Stimulated activated CD8-positive, alpha-beta memory T cell treated with anti-CD3 and anti-CD28 coated beads, Interleukin-12 subunit alpha, Interleukin-12 subunit beta, amount 100 ng/mL, for 24 hours (primary cell): Measurements from ENCODE around the gene DNAJC15.

Experiments
- DNase-seq: peaks from one replicate; pipeline ENCODE4 v3.0.0-alpha.2; 2020; ENCODE audit errors: extremely low read depth

Gene DNAJC15

GRCh38 chr13:43083750-43084149 is 60.4 kb downstream of the DNAJC15 start:
- no peak for DNase-seq

GRCh38 chr13:43085545-43085944 is 62.2 kb downstream of the DNAJC15 start:
- no peak for DNase-seq

GRCh38 chr13:43086181-43086580 is 62.8 kb downstream of the DNAJC15 start:
- no peak for DNase-seq

- DNase-seq, result no peak
These were observed 64.7 kb downstream of the DNAJC15 start for GRCh38 chr13:43088093-43088511.

GRCh38 chr13:43089912-43090498 is 66.6 kb downstream of the DNAJC15 start:
- no peak for DNase-seq

GRCh38 chr13:43094901-43095300 is 71.5 kb downstream of the DNAJC15 start:
- no peak for DNase-seq

- no peak for DNase-seq
These were observed 72.7 kb downstream of the DNAJC15 start for GRCh38 chr13:43095771-43096719.

GRCh38 chr13:43100667-43101066 is 77.3 kb downstream of the DNAJC15 start:
- no peak for DNase-seq

GRCh38 chr13:43102304-43102703 is 78.9 kb downstream of the DNAJC15 start:
- no peak for DNase-seq

GRCh38 chr13:43107780-43108179 is 84.4 kb downstream of the DNAJC15 start:
- DNase-seq, result no peak

GRCh38 chr13:43110036-43110435 is 86.7 kb downstream of the DNAJC15 start:
- DNase-seq, result no peak

- no peak for DNase-seq
These were observed 87.3 kb downstream of the DNAJC15 start for GRCh38 chr13:43110658-43111057.

GRCh38 chr13:43111559-43112400 is 88.4 kb downstream of the DNAJC15 start:
- no peak for DNase-seq

GRCh38 chr13:43113603-43114002 is 90.2 kb downstream of the DNAJC15 start:
- DNase-seq, result no peak

GRCh38 chr13:43114504-43114903 is 91.1 kb downstream of the DNAJC15 start:
- no peak for DNase-seq

- no peak for DNase-seq
These were observed 91.8 kb downstream of the DNAJC15 start for GRCh38 chr13:43115141-43115540.

GRCh38 chr13:43116242-43116641 is 92.9 kb downstream of the DNAJC15 start:
- no peak for DNase-seq

GRCh38 chr13:43118521-43118920 is 95.1 kb downstream of the DNAJC15 start:
- no peak for DNase-seq

GRCh38 chr13:43119206-43119605 is 95.8 kb downstream of the DNAJC15 start:
- DNase-seq, result no peak

- DNase-seq, result no peak
These were observed 99.4 kb downstream of the DNAJC15 start for GRCh38 chr13:43122791-43123190.

GRCh38 chr13:43123856-43124255 is 100.5 kb downstream of the DNAJC15 start:
- no peak for DNase-seq

GRCh38 chr13:43124490-43124889 is 101.1 kb downstream of the DNAJC15 start:
- DNase-seq, result no peak
